Large intestine (tissue), 3 donors: ENCODE results near the gene FAM222B. TPM values are rescaled to one million over a fixed set of nuclear protein-coding genes. Genes with fewer than 3 reads are reported as not detected.
"Not testable (repeated sequence)": the region's sequence is repeated elsewhere in the genome, so short reads cannot be mapped to it uniquely, and the experiment has no call there.

ENCODE experiments used
- DNase-seq, 2 donors: peaks; one replicate each; pipeline versions ENCODE4 v3.0.0 to v3.0.0-alpha.2; 2013
- H3K27ac ChIP-seq: one replicate; pipeline ENCODE4 v1.5.1; 2013; ENCODE audit warnings: low read length
- H3K27me3 ChIP-seq: 2 replicates; pipeline ENCODE4 v1.6.1; 2013; ENCODE audit warnings: low read length; ENCODE audit not compliant: control insufficient read depth, insufficient read depth
- H3K36me3 ChIP-seq: 2 replicates; pipeline ENCODE4 v1.6.1; 2013; ENCODE audit warnings: low read length; ENCODE audit not compliant: control insufficient read depth, insufficient read depth
- H3K4me1 ChIP-seq: one replicate; pipeline ENCODE4 v1.6.1; 2013; ENCODE audit warnings: low read length; ENCODE audit not compliant: control insufficient read depth, insufficient read depth
- H3K4me3 ChIP-seq: one replicate; pipeline ENCODE4 v1.5.1; 2013; ENCODE audit warnings: low read length
- H3K9me3 ChIP-seq: one replicate; pipeline ENCODE4 v1.6.1; 2013; ENCODE audit warnings: mild to moderate bottlenecking, low read depth, low read length, moderate library complexity; ENCODE audit not compliant: control insufficient read depth
- WGBS: methylation state at CpG from one replicate; pipeline ENCODE4 v1.1.5; 2013; ENCODE audit warnings: low lambda C conversion rate; ENCODE audit not compliant: insufficient coverage; 5-methylcytosine and 5-hydroxymethylcytosine counted together
- polyA plus RNA-seq: library from polyadenylated mRNA; unstranded; fragments of 120-200 nt; gene quantifications from one replicate; pipeline ENCODE4 v1.2.1, GENCODE V29; 2013

FAM222B gene
- polyA plus RNA-seq, 1 donor, result 24.0 TPM

- no CpG with 5 or more reads among the region's 10 CpGs for WGBS
- H3K27me3 ChIP-seq, result no peaks in the 10 kb centered on the region
- no peak for DNase-seq
- peaks cover 4% of the 10 kb centered on the region for H3K4me1 ChIP-seq
- H3K27ac ChIP-seq, result no peak overlapping the region
- no peaks in the 10 kb centered on the region for H3K36me3 ChIP-seq
- H3K9me3 ChIP-seq, result no peaks in the 10 kb centered on the region
- no peak overlapping the region for H3K4me3 ChIP-seq
Observed at GRCh38 chr17:28846231-28846630, 3.6 kb upstream of the FAM222B start.

DNA sequence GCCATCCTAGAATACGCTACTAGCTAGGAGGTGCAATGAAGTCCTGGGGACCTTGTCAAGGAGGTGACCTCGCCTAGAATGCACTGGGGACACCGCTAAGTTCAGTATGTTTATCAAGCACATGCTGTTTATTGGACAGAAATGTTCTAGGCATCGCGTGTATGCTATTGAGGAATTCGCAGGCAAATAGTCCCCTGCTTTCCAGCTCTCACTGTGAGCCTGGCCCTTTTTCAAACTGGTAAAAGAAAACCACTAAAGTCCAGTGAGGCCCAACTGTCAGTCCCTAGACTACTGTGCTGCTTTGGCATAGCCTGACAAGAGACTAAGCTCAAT is 1.2 kb upstream of the FAM222B start:
- WGBS, result no CpG with 5 or more reads among the region's 6 CpGs
- Histone ChIP-seq H3K27ac (no peak overlapping the region), H3K4me3 (no peak overlapping the region), H3K36me3 (no peaks in the 10 kb centered on the region), H3K27me3 (no peaks in the 10 kb centered on the region), H3K4me1 (peaks cover 18% of the 10 kb centered on the region), H3K9me3 (no peaks in the 10 kb centered on the region)
- no peak for DNase-seq

GRCh38 chr17:28841901-28842281 is 699 bp downstream of the FAM222B start:
- H3K27me3 ChIP-seq, result no peaks in the 10 kb centered on the region

GRCh38 chr17:28839221-28839620 is 3.4 kb downstream of the FAM222B start:
- Histone ChIP-seq H3K27me3 (no peaks in the 10 kb centered on the region), H3K36me3 (no peaks in the 10 kb centered on the region), H3K27ac (no peak overlapping the region), H3K4me3 (no peak overlapping the region), H3K9me3 (no peaks in the 10 kb centered on the region), H3K4me1 (peaks cover 21% of the 10 kb centered on the region)
- WGBS, result 100% methylated on average over 1 of the region's 2 CpGs
- no peak for DNase-seq

More at GRCh38 chr17:28841901-28842281, 699 bp downstream of the FAM222B start:
- DNase-seq, result peak; percentile 42 to 83
- Histone ChIP-seq H3K36me3 (no peaks in the 10 kb centered on the region), H3K9me3 (no peaks in the 10 kb centered on the region), H3K4me1 (peaks cover 19% of the 10 kb centered on the region), H3K4me3 (peak overlapping the region; percentile 90), H3K27ac (peak overlapping the region; percentile 81)
- WGBS, result no CpG with 5 or more reads among the region's 6 CpGs

DNA sequence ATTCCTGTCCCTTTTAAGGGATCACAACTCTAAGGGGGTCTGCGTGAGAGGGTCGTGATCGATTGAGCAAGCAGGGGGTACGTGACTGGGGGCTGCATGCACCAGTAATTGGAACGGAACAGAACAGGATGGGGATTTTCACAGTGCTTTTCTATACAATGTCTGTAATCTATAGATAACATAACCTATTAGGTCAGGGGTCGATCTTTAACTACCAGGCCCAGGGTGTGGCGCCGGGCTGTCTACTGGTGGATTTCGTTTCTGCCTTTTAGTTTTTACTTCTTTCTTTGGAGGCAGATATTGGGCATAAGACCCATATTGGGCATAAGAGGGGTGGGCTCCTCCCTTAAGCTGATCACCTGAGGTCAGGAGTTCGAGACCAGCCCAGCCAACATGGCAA is 6.0 kb downstream of the FAM222B start:
- not testable (repeated sequence) for DNase-seq

DNA sequence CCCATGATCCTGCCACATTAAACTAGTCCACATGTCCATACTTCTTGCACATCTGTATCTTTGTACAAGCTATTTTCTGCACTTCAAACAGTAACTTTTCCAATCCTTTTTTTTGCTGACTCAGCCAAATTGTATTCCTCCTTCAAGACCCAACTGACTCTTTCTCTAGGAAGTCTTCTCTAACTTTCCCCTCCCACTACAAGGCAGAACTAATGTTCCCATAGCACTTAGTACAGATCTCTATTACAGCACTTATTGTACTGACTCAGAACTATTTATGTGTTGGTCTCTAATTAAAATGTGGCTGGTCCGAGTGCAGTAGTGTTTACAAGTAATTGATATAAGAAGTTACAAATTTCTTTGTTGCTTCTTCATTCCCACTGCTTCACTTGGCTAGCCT is 8.2 kb downstream of the FAM222B start:
- H3K4me1 ChIP-seq, result peaks cover 6% of the 10 kb centered on the region
- H3K27ac ChIP-seq, result no peak overlapping the region
- no CpG with 5 or more reads among the region's 1 CpG for WGBS
- H3K36me3 ChIP-seq, result peaks cover 7% of the 10 kb centered on the region
- no peaks in the 10 kb centered on the region for H3K27me3 ChIP-seq
- no peak for DNase-seq
- H3K9me3 ChIP-seq, result no peaks in the 10 kb centered on the region
- no peak overlapping the region for H3K4me3 ChIP-seq

More for the DNA sequence above, 6.0 kb downstream of the FAM222B start:
- not testable (repeated sequence) for H3K4me3 ChIP-seq, H3K27ac ChIP-seq, H3K36me3 ChIP-seq, H3K9me3 ChIP-seq, H3K27me3 ChIP-seq
- peaks cover 20% of the 10 kb centered on the region for H3K4me1 ChIP-seq
- no CpG with 5 or more reads among the region's 10 CpGs for WGBS

DNA sequence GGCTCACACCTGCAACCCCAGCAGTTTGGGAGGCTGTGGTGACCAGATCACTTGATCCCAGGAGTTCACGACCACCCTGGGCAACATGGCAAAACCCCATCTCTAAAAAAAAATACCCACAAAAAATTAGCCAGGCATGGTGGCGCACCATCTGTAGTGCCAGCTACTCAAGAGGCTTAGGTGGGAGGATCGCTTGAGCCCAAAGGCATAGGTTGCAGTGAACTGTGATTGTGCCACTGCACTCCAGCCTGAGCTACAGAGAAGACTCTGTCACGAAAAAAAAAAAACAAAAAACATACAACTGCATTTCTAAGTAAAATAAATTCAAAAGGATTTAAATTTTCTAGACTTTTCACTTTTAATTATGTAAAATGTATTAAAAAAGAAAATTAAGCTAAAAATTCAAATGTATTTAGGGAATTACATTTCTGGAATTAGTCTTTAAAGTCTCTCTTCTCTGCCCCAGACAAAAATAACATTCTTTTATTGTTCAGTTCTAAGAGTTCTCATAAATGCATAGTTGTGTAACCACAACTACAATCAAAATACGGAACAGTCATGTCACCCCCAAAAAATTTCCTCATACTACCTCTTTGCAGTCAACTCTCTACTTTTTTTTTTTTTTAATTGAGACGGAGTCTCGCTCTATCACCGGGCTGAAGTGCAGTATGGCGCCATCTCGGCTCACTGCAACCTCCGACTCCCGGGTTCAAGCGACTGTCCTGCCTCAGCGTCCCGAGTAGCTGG is 14.1 kb downstream of the FAM222B start:
- Histone ChIP-seq H3K9me3 (no peaks in the 10 kb centered on the region), H3K27me3 (no peaks in the 10 kb centered on the region), H3K4me1 (no peaks in the 10 kb centered on the region), H3K36me3 (peaks cover 9% of the 10 kb centered on the region), H3K4me3 (no peak overlapping the region), H3K27ac (no peak overlapping the region)
- DNase-seq, result no peak
- WGBS, result 89% methylated on average over 3 of the region's 15 CpGs

GRCh38 chr17:28827672-28828071 is 14.9 kb downstream of the FAM222B start:
- H3K27me3 ChIP-seq, result no peaks in the 10 kb centered on the region
- no peaks in the 10 kb centered on the region for H3K9me3 ChIP-seq
- no peak for DNase-seq
- peaks cover 9% of the 10 kb centered on the region for H3K36me3 ChIP-seq
- H3K4me1 ChIP-seq, result no peaks in the 10 kb centered on the region
- no CpG with 5 or more reads among the region's 1 CpG for WGBS
- no peak overlapping the region for H3K27ac ChIP-seq
- H3K4me3 ChIP-seq, result no peak overlapping the region

GRCh38 chr17:28819582-28819981 is 23.0 kb downstream of the FAM222B start:
- no CpG with 5 or more reads among the region's 1 CpG for WGBS

GRCh38 chr17:28818819-28819221 is 23.8 kb downstream of the FAM222B start:
- H3K27me3 ChIP-seq, result no peaks in the 10 kb centered on the region
- H3K9me3 ChIP-seq, result no peaks in the 10 kb centered on the region
- peaks cover 2% of the 10 kb centered on the region for H3K36me3 ChIP-seq
- no CpG with 5 or more reads among the region's 3 CpGs for WGBS
- no peak overlapping the region for H3K27ac ChIP-seq
- H3K4me3 ChIP-seq, result no peak overlapping the region
- no peaks in the 10 kb centered on the region for H3K4me1 ChIP-seq
- no peak for DNase-seq

More at GRCh38 chr17:28819582-28819981, 23.0 kb downstream of the FAM222B start:
- DNase-seq, result no peak
- Histone ChIP-seq H3K27me3 (no peaks in the 10 kb centered on the region), H3K36me3 (peaks cover 2% of the 10 kb centered on the region), H3K27ac (no peak overlapping the region), H3K4me3 (no peak overlapping the region), H3K9me3 (no peaks in the 10 kb centered on the region), H3K4me1 (no peaks in the 10 kb centered on the region)

DNA sequence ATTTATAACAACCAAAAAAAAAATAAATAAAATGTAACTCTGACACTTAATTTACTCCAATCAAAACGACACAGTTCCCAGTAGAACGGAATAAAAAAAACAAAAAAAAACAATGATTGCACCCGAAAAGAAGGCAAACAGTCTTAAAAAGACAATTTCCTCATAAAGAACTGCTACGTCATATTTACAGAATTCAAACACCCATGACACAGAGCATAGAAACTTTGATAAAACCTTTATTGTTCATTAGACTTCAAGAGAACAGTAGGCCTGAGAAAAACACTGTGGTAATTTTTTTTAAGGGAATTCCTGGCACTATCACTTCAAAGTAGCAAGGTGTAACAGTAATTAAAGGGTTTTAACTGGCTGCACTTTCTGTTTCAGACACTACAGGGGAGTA is 26.1 kb downstream of the FAM222B start:
- H3K27ac ChIP-seq, result no peak overlapping the region
- 79% methylated on average over 3 of the region's 4 CpGs for WGBS
- no peaks in the 10 kb centered on the region for H3K9me3 ChIP-seq
- H3K4me1 ChIP-seq, result no peaks in the 10 kb centered on the region
- DNase-seq, result no peak
- H3K4me3 ChIP-seq, result no peak overlapping the region
- no peaks in the 10 kb centered on the region for H3K36me3 ChIP-seq
- no peaks in the 10 kb centered on the region for H3K27me3 ChIP-seq
